HepG2 (cell line): ENCODE results near the gene SLCO3A1. TPM values are rescaled to one million over a fixed set of nuclear protein-coding genes. Genes with fewer than 3 reads are reported as not detected.

Experiments
- ATAC-seq: fragments of 200-7000 bp; cut with Tn5 transposase; 3 replicates; pipeline ENCODE4 v1.9.1; 2020; ENCODE audit warnings: mild to moderate bottlenecking, moderate library complexity
- BruUV-seq: library from RNA; stranded (reverse); fragments of 400-500 nt; replicated peaks from 2 replicates; lab custom pipeline; 2021; lab: Mats Ljungman, UMichigan
- CTCF ChIA-PET: fragments of 300-600 bp; formaldehyde crosslinking; extraction: SDS; loops from one replicate; lab custom pipeline; 2021; ENCODE audit warnings: low total read pairs, inconsistent platforms, low intra/inter-chr PET ratio; lab: Yijun Ruan, JAX
- POLR2A ChIA-PET: fragments of 350-600 bp; sonication (Branson Sonifier 250); formaldehyde crosslinking; loops from one replicate; lab custom pipeline; 2020; ENCODE audit warnings: antibody characterized with exemption, inconsistent platforms; lab: Yijun Ruan, JAX
- DNase-seq: peaks from one replicate; pipeline ENCODE4 v3.0.0-alpha.2; 2015; ENCODE audit warnings: low spot score
- FAIRE-seq: peaks from 3 replicates; lab custom pipeline; 2011; peaks lifted over from hg19 to GRCh38; lab: Jason Lieb, UNC
- H2AFZ ChIP-seq: one replicate; pipeline ENCODE4 v1.6.1; 2011; ENCODE audit warnings: low read length, inconsistent platforms
- H3K27ac ChIP-seq: fragments of 300-600 bp; 3 replicates; pipeline ENCODE4 v1.8.0; 2011; ENCODE audit warnings: mixed run types, mild to moderate bottlenecking, mixed read lengths, low read length, inconsistent platforms; ENCODE audit not compliant: insufficient read depth; ENCODE audit errors: extremely low read length
- H3K27me3 ChIP-seq, 2 experiments: fragments of 200-600 bp in 1 of 2; 2 replicates in 1 of 2; 3 replicates in 1 of 2; pipeline versions ENCODE4 v1.6.0 to v1.8.0; 2011; ENCODE audit warnings: low read length in 2 of 2, mild to moderate bottlenecking in 2 of 2, moderate library complexity in 2 of 2, inconsistent platforms in 1 of 2; ENCODE audit not compliant: insufficient read depth in 2 of 2, control insufficient read depth in 1 of 2
- H3K36me3 ChIP-seq, 2 experiments: fragments of 200-600 bp in 1 of 2; replicated peaks in 1 of 2; 2 replicates in 1 of 2; 3 replicates in 1 of 2; pipeline versions ENCODE4 v1.5.1 to v1.8.0; 2011; ENCODE audit warnings: low read length in 2 of 2, inconsistent platforms in 1 of 2; ENCODE audit not compliant: insufficient read depth in 2 of 2, control insufficient read depth in 1 of 2
- H3K4me1 ChIP-seq: 2 replicates; pipeline ENCODE4 v1.5.1; 2012; ENCODE audit warnings: low read length, inconsistent platforms; ENCODE audit not compliant: insufficient read depth
- H3K4me2 ChIP-seq: 2 replicates; pipeline ENCODE4 v1.6.0; 2011; ENCODE audit warnings: low read depth, low read length, inconsistent platforms
- H3K4me3 ChIP-seq, 3 experiments: fragments of 200-600 bp in 1 of 3; sonication (generic), shearing (Covaris generic) in 1 of 3; replicated peaks in 1 of 3; 2 replicates each; pipeline ENCODE4 v1.5.1; 2011 to 2016; ENCODE audit warnings: low read length in 3 of 3, inconsistent platforms in 2 of 3, low read depth in 2 of 3, mild to moderate bottlenecking in 2 of 3, control low read depth in 1 of 3, mixed read lengths in 1 of 3; ENCODE audit not compliant: insufficient read depth in 1 of 3
- H3K79me2 ChIP-seq: one replicate; pipeline ENCODE4 v1.6.1; 2011; ENCODE audit warnings: low read length, inconsistent platforms; ENCODE audit not compliant: insufficient read depth
- H3K9ac ChIP-seq: 2 replicates; pipeline ENCODE4 v1.6.0; 2011; ENCODE audit warnings: mild to moderate bottlenecking, low read depth, low read length, inconsistent platforms; ENCODE audit not compliant: insufficient read depth
- H3K9me3 ChIP-seq: 2 replicates; pipeline ENCODE4 v1.5.1; 2012; ENCODE audit warnings: mild to moderate bottlenecking, low read length
- H4K20me1 ChIP-seq: 2 replicates; pipeline ENCODE4 v1.6.0; 2011; ENCODE audit warnings: inconsistent platforms, mild to moderate bottlenecking, low read length, moderate library complexity; ENCODE audit not compliant: insufficient read depth
- AHDC1 ChIP-seq: sonication (generic); formaldehyde crosslinking; IDR thresholded peaks from 2 replicates; pipeline ENCODE4 v1.5.1; 2020; ENCODE audit warnings: mild to moderate bottlenecking, missing genetic modification reagents, borderline replicate concordance
- HNRNPK ChIP-seq: fragments of 200-400 bp; formaldehyde crosslinking; IDR thresholded peaks from 2 replicates; pipeline ENCODE4 v1.6.1; 2018; ENCODE audit warnings: low read length, low read depth, moderate library complexity, mild to moderate bottlenecking; ENCODE audit not compliant: poor library complexity, severe bottlenecking
- IKZF5 ChIP-seq: IDR thresholded peaks from 2 replicates; pipeline ENCODE4 v1.6.1; 2018; ENCODE audit warnings: missing genetic modification reagents, mild to moderate bottlenecking, missing compliant biosample characterization
- IRX3 ChIP-seq: sonication (generic); formaldehyde crosslinking; IDR thresholded peaks from 2 replicates; pipeline ENCODE4 v1.8.1; 2023; ENCODE audit warnings: mild to moderate bottlenecking, low read depth, missing genetic modification reagents, borderline replicate concordance
- MATR3 ChIP-seq: sonication (generic); formaldehyde crosslinking; IDR thresholded peaks from 2 replicates; pipeline ENCODE4 v1.4.0; 2020; ENCODE audit warnings: missing genetic modification reagents
- MIXL1 ChIP-seq: IDR thresholded peaks from 2 replicates; pipeline ENCODE4 v1.6.1; 2016
- TCF7 ChIP-seq: sonication (generic); IDR thresholded peaks from 2 replicates; pipeline ENCODE4 v1.6.1; 2016; ENCODE audit warnings: antibody characterized with exemption, low read depth
- ZBTB26 ChIP-seq: IDR thresholded peaks from 2 replicates; pipeline ENCODE4 v1.6.1; 2016; ENCODE audit warnings: missing compliant biosample characterization, missing genetic modification reagents, borderline replicate concordance
- ZFY ChIP-seq: sonication (generic); formaldehyde crosslinking; IDR thresholded peaks from 2 replicates; pipeline ENCODE4 v1.4.0; 2020; ENCODE audit warnings: missing genetic modification reagents
- ZFYVE20 ChIP-seq: sonication (generic); formaldehyde crosslinking; IDR thresholded peaks from 2 replicates; pipeline ENCODE4 v1.8.0; 2023; ENCODE audit warnings: low read depth, mild to moderate bottlenecking, moderate library complexity, missing genetic modification reagents, borderline replicate concordance
- ZNF180 ChIP-seq: sonication (generic); formaldehyde crosslinking; IDR thresholded peaks from 2 replicates; pipeline ENCODE4 v1.4.0; 2020; ENCODE audit warnings: low read depth, missing genetic modification reagents, borderline replicate concordance
- ZNF367 ChIP-seq: sonication (generic); formaldehyde crosslinking; IDR thresholded peaks from 2 replicates; pipeline ENCODE4 v1.4.0; 2020; ENCODE audit warnings: missing genetic modification reagents, borderline replicate concordance
- ZNF704 ChIP-seq: sonication (generic); formaldehyde crosslinking; IDR thresholded peaks from 2 replicates; pipeline ENCODE4 v1.8.1; 2023; ENCODE audit warnings: mild to moderate bottlenecking, inconsistent platforms, moderate library complexity, missing genetic modification reagents, borderline replicate concordance
- ZNF772 ChIP-seq: sonication (generic); formaldehyde crosslinking; IDR thresholded peaks from 2 replicates; pipeline ENCODE4 v1.5.0; 2020; ENCODE audit warnings: mild to moderate bottlenecking, missing genetic modification reagents
- ZSCAN29 ChIP-seq: sonication (generic); formaldehyde crosslinking; conservative IDR thresholded peaks from 2 replicates; pipeline ENCODE4 v1.4.0; 2020; ENCODE audit warnings: mild to moderate bottlenecking, missing genetic modification reagents
- WGBS: methylation state at CpG from one replicate; pipeline ENCODE4 v1.1.6; 2017; ENCODE audit warnings: low lambda C conversion rate; 5-methylcytosine and 5-hydroxymethylcytosine counted together
- in situ Hi-C: cut with HindIII; loops from 2 replicates; pipeline ENCODE4 v1.10.0; 2017; ENCODE audit warnings: low pct_unique_long_range_greater_than_20kb; ENCODE audit not compliant: extremely low pct_ligation_motif_present
- intact Hi-C: fragments of 100-400 bp; cut with micrococcal nuclease; formaldehyde crosslinking; loops from one replicate; pipeline ENCODE4 v1.10.0; 2022; ENCODE audit not compliant: unreplicated experiment
- polyA plus RNA-seq, 8 experiments: library from polyadenylated mRNA; depleted of rRNA in 3 of 8; stranded (reverse) in 7 of 8; unstranded in 1 of 8; fragments of >200 nt; fragmentation: Illumina TruSeq in 4 of 8; extraction: Trizol in 4 of 8; gene quantifications; 2 replicates each; pipeline versions ENCODE4 v1.2.1 to v1.2.3, GENCODE V29; 2011 to 2016; ENCODE audit warnings: low read depth in 4 of 8, missing spikeins in 1 of 8, mixed read lengths in 1 of 8; ENCODE audit not compliant: insufficient read depth in 1 of 8
- total RNA-seq, 5 experiments: library from RNA; depleted of rRNA; stranded (reverse); fragments of >200 nt; fragmentation: Illumina TruSeq; extraction: Trizol; gene quantifications; 2 replicates each; pipeline ENCODE4 v1.2.3, GENCODE V29; 2016; ENCODE audit warnings: low read depth in 1 of 5

Gene SLCO3A1
- total and polyA plus RNA-seq, 2 of the 13 experiments (the other 11 are each of a cell fraction or from before 2014, with no cell fraction given), result 0.02 TPM; not detected in 1

GRCh38 chr15:91897585-91898372 lies 44.3 kb downstream of the SLCO3A1 start:
- FAIRE-seq (no peak), DNase-seq (no peak), ATAC-seq (no peak)
- Histone ChIP-seq H3K4me1 (no peaks in the 10 kb centered on the region), H2AFZ (no peak overlapping the region), H3K9me3 (no peaks in the 10 kb centered on the region), H3K9ac (no peak overlapping the region), H3K36me3 (no peaks in the 10 kb centered on the region), H3K4me2 (no peak overlapping the region), H3K79me2 (no peaks in the 10 kb centered on the region), H4K20me1 (no peaks in the 10 kb centered on the region), H3K4me3 (no peak overlapping the region), H3K27ac (no peak overlapping the region), H3K27me3 (no peaks in the 10 kb centered on the region; a peak in 1 of 5 replicates)
- in situ Hi-C loops, result no loop called here
- ChIA-PET CTCF (no interaction called here), POLR2A (no interaction called here)
- BruUV-seq, result no TSS peak
- WGBS, result 28% methylated on average over 12 of the region's 14 CpGs
- intact Hi-C loops, result no loop called here
- no peak for TF ChIP-seq ZNF180
- no peak for TF ChIP-seq ZFYVE20 (CRISPR knock-in tag)
- no peak for TF ChIP-seq MIXL1 (CRISPR knock-in tag)
- TF ChIP-seq ZFY (CRISPR knock-in tag), result no peak
- no peak for TF ChIP-seq ZNF704 (CRISPR knock-in tag)
- no peak for TF ChIP-seq AHDC1
- no peak for TF ChIP-seq MATR3
- TF ChIP-seq IRX3, result no peak
- TF ChIP-seq HNRNPK, result no peak
- TF ChIP-seq TCF7, result no peak
- TF ChIP-seq ZNF367 (CRISPR knock-in tag), result no peak
- no peak for TF ChIP-seq ZSCAN29 (CRISPR knock-in tag)
- TF ChIP-seq ZNF772 (CRISPR knock-in tag), result no peak
- TF ChIP-seq ZBTB26 (CRISPR knock-in tag), result no peak
- no peak for TF ChIP-seq IKZF5 (CRISPR knock-in tag)
